ENCODE results near the gene PLEKHG2.

DNA sequence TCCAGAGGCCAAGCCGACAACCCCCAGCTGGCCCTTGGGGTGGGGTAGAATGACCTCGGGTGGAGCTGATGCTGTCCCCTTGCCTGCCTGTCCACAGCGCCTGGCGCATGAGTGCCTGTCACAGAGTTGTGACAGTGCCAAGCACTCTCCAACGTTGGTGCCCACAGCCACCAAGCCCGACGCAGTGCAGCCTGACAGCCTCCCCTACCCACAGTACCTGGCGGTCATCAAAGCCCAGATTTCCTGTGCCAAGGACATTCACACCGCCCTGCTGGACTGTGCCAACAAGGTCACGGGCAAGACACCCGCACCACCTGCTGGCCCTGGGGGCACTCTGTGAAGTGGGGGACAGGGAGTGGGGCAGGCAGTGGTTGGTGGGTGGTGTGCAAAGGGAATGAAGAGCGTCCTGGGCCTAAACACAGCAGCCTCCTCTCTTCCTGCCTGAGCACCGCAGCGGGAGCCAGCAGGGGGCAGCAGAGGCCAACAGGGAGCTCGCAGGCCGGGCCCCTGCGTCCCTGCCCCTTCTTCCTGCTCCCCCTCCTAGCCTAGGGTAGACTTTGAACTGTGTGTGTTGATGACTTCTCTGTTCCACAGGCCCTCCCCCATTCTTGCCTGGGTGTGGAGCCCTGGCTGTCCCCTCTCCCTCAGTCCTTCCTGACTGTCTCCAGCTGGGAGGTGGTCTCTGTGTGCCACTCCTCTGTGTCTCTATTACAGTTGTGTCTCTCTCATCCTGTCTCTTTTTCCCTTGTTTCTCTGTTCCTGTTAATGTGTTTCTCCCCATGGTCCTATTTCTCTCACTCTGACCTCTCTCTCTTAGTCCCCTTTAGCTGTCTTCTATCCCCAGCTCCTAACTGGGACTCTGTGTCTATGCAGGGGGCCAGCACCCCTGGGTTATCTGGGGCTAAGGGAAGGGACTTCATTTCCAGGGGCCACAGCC lies 14.8 kb upstream of the PLEKHG2 start:
- TF ChIP-seq, protein P1, sequence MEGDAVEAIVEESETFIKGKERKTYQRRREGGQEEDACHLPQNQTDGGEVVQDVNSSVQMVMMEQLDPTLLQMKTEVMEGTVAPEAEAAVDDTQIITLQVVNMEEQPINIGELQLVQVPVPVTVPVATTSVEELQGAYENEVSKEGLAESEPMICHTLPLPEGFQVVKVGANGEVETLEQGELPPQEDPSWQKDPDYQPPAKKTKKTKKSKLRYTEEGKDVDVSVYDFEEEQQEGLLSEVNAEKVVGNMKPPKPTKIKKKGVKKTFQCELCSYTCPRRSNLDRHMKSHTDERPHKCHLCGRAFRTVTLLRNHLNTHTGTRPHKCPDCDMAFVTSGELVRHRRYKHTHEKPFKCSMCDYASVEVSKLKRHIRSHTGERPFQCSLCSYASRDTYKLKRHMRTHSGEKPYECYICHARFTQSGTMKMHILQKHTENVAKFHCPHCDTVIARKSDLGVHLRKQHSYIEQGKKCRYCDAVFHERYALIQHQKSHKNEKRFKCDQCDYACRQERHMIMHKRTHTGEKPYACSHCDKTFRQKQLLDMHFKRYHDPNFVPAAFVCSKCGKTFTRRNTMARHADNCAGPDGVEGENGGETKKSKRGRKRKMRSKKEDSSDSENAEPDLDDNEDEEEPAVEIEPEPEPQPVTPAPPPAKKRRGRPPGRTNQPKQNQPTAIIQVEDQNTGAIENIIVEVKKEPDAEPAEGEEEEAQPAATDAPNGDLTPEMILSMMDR (IDR thresholded peaks at IDR 0.05) = peak; percentile 60 to 99 (median 95)
- TF ChIP-seq POLR2A (IDR thresholded peaks at IDR 0.05) = no peak
